ELR (cell line): ENCODE data around the gene BNC2.
A peak's percentile ranks its signal among the peaks of the same experiment; 100 is the strongest.

ENCODE experiments used
- DNase-seq: peaks from one replicate; pipeline ENCODE4 v3.0.0-alpha.2; 2015; ENCODE audit warnings: low read depth

The BNC2 gene

DNA sequence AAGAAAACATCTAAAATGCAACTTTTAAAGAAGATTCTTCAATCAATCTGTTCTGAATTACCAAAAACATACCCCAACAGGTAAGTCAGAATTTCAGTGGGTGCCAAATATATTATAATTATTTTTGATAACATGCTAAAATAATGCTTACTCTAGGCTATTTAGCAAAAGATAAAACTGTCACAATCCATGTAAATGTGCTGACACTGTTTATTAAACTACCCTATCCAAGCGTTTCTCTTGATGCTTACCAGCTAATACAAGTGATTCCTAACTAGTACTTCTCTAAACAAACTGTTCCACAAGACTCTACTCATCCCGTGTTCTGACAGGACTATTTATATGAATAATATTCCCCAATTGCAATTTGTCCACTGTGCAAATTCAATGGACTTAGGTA lies 236.7 kb downstream of the BNC2 start:
- no peak for DNase-seq

DNA sequence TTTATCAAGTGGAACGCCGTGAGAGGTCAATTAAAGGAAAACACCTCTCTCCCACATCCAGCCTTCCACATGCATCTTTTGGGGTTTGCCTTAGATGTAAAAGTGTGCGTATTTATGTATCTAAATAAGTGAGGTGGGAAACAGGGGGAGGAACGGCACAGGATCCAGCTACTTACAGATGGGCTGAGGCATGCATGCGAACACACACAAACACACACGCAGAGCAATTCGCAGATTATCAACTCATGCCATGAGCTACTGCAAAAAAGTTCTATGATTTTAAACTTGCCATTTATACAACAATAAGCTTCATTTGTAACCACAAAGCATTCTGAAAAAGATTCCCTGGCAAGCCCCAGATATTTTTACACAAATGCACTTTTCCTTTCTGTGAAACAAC lies 242.1 kb downstream of the BNC2 start:
- DNase-seq: peak; percentile 9

GRCh38 chr9:16627967-16628366 lies 242.5 kb downstream of the BNC2 start:
- peak; percentile 87 for DNase-seq

DNA sequence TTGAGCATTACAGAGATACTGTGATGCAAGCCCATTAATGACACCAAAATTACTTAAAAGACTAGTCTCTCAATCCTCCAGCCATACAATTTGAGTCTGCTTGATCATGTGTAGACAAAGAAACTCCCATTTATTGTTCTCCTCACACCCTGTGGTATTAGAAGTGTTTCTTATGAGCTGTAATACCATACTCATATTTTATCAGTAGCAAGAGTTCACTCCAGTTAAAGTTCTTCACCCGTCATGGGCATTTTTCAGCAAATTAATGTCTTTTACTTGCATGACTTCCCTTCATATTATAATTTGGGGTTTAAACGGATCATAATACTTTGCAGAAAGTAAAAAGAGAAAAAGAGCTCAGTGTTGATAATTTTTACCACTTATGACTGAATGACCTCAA lies 242.9 kb downstream of the BNC2 start:
- DNase-seq: peak; percentile 3

DNA sequence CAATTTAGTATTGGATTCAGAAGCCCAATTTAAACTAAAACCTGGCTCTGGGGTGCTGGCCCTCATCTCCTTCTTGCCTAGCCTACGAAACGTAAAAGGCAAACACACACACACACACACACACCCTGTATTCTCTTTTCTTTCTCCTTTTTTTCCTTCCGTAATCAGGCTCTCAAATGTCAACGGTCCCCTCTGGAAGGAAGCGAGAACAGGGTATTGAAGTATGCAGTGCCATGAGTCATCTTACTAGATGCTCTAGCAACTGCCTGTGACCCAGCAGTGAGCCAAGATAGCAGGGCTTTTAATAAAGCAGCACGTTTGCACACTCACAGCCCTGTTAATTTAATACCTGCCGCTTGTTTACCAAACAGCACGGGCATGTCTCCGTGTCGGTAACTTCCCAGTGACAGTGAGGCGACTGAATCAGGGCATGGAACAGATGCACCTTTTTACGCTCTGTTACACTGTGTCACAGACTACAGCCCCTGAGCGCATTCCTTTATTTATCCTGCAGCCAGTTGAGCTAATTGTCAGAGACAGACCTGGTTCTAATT lies 243.8 kb downstream of the BNC2 start:
- peak; percentile 91 for DNase-seq

GRCh38 chr9:16625811-16626210 lies 244.7 kb downstream of the BNC2 start:
- DNase-seq: peak; percentile 55

GRCh38 chr9:16625161-16625631 lies 245.3 kb downstream of the BNC2 start:
- no peak for DNase-seq

- no peak for DNase-seq
Measured at GRCh38 chr9:16624744-16625117, 245.7 kb downstream of the BNC2 start.

DNA sequence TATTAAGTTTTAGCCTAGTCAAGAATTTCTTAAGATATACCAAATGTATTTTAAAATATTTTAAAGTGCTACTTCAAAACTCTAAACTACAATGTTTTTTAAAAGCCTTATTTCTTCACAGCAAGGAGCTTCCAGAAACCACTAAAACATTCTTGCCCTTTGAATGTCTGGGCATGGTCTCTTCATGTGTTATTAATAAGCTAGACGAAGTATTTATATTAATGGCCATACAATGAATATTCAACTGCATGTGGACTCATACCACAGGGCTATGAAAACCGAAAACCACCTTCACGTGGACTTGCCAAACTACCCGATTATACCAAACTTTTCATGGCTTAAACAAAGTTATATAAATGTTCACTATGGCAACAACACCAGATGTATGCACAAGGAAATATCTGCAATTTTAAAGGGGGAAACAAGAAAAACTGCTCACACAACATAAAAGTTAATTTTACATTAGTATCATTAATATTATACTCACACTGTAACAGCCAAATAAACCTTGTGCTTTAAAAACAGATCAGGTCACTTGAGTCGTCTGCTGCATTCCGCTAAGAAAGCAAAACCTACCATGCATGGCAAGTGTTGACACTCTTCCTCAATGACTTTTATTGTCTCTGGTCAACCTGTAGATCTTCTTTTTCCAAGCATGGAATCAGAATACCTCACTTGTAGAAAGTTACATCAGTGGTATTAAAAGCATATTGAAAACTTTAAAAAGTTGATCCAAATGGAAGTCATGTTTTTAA lies 246.3 kb downstream of the BNC2 start:
- no peak for DNase-seq

DNA sequence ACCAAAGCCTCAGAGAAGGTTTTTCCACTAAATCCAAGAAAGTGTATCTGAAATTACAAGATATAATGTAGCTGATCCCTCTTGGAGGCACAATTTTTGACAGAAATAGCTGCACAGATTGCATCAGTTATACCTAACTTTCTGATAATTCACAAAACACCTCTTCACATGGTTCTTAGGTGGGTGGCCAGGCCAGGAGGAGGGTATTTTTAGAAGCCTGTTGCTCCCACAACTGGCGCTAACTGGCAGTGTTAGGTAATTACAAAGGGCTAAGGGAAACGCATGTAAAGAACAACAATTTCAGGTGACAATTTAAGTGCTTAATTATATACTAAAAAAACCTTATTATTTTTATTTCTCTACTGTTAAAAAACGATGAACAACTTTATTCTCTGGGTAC lies 247.9 kb downstream of the BNC2 start:
- DNase-seq: no peak

DNA sequence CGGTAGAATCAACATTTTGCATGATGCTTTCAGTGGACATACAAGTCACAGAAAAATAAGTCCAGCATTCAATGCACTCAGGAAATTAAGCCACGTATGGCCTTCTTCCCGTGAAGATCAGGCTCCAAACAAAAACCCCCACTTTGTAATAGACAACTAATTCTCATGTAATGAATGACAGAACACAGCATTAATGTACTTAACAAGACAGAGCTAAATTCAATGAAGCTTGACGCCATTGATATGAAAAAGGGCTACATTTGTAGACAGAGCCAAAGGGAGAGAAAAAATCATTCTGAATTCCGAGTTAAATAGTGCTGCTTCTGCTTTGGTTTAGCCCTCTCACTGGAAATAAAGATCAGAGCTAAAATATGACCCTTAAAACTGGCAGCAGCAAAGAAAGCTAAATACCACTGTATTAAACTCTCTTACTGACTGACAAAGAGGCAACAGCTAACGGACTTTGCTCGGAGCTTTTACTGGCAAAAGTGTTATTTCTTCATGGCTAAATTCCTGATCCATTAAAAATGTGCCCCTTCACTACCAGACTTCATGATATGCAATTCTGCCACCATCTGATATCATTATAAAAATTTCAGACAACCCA lies 250.5 kb downstream of the BNC2 start:
- no peak for DNase-seq

GRCh38 chr9:16619402-16619801 lies 251.1 kb downstream of the BNC2 start:
- DNase-seq: no peak

GRCh38 chr9:16618524-16618923 lies 251.9 kb downstream of the BNC2 start:
- no peak for DNase-seq

DNA sequence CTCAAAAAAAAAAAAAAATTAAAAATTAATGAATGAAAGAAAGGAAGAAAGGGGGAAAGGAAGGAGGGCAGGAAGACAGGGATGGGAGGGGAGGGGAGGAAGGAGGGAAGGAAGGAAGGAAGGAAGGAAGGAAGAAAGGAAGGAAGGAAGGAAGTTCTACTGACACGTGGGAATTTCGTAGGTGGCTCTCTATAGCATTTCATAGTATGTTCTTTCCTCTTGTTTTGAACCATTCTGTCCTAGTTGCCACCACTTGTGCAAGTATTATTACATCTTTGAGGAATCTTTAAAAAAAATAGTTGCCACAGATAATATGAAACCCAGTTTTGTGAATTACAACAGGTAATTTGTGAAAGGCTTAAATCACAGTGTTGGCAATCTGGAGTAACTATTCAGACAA lies 253.8 kb downstream of the BNC2 start:
- no peak for DNase-seq

- DNase-seq: no peak
Measured at GRCh38 chr9:16615451-16615850, 255.0 kb downstream of the BNC2 start.

DNA sequence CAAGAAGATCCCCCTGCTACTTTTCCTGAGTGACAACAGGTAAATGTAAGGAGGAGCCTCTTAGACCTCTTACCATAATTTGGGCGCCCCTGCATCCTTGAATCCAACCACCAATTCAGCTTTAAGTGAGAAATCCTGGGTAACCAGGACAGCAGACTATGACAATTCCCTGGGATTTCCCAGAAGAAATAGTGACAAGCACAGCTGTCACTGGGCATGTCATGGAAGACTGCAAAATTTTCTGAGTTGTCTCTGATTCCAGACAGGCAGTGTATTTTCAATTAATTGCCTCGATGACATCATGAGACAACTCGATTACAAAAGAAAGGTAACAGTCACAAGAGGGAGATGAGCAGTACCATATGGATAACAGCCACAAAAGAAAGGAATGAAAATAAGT lies 256.9 kb downstream of the BNC2 start:
- DNase-seq: no peak

DNA sequence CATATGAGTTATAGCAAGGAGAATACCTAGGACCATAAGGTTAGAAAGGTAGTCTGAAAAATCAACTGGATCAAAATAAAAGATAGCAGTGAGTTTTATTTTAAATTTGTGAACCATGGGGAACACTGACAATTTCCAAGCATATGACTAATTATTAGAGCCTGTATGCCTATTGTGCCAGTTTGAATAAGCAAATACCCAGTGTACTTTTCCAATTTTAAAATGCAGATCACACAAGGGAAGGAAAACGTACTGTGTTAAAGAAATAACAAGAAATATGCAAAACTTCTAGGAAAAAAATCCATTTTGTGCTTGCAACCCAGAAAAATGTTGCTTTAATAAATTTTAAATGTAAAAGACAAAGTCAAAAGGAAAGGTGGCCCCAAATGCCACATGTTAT lies 257.4 kb downstream of the BNC2 start:
- no peak for DNase-seq

DNA sequence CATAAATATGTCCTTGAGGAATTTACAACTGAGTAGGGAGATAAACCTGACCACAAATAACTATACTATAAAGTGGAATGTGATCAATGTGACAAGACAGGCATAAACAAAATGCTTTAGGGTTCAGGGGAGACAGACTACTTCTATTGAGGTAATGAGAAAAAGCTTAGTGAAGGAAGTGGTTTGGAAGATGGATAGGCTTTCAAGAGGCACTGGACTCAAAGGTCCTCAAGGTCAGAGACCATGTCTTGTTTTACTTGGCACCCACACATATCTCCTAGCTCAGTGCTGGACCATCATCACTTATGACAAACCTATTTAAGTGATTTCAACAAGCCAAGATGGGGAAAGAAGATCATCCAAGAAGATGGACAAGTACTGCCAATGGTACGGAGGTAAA lies 257.8 kb downstream of the BNC2 start:
- DNase-seq: peak; percentile 2

- no peak for DNase-seq
Measured at GRCh38 chr9:16611983-16612382, 258.5 kb downstream of the BNC2 start.

DNA sequence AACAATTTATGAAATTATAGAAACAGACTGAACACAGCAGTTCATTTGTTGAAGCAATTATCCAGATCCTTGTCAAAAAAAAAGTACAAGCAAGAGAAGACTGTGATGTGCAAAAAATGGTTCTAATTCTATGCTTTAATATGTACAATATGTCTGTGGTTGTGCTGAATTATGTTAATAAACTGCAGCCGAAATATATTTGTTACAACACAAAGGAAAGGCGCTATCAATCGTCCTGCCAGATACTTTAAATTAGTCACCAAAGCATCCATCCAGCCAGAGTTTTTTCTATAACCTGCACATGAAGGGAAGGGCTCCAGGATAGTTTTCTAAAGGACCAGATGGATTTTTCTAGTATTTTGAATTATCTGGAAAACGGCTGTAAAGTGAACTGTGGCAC lies 259.5 kb downstream of the BNC2 start:
- no peak for DNase-seq

DNA sequence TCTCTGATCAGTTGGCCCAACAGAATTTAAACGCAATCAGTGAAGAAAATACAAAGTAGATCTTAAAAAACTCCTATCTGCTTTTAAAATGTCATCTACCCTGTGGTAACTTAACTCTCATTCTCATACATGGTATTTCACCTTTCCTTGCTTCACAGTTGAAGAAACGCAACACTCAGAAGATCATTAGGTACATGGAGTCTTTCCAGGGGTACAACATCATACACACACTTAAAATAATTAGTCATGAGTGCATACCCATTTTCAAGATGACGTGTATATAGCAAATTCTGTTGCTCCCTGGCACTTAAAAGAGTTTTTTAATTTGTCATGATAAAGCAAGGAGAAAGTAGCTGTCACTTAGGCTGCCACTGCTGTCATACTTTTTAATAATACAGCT lies 259.9 kb downstream of the BNC2 start:
- no peak for DNase-seq

DNA sequence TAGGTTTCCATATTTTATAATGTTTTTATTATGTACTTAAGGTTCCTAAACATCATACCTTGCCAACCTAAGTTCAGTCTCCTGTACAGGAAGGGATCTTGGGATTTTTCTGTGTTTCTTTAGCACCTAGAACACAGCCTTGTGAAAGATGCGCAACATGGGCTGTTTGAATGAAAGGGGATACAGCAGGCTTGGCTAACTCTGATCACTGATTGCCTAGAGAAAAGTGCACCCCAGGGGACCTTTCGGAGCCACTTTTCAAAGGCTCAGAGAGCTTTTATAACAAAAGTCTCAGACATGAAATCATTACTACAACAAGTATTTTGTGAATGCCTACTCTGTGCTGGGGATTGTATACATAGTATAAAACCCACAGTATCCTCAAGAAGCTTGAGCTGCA lies 261.6 kb downstream of the BNC2 start:
- DNase-seq: no peak

DNA sequence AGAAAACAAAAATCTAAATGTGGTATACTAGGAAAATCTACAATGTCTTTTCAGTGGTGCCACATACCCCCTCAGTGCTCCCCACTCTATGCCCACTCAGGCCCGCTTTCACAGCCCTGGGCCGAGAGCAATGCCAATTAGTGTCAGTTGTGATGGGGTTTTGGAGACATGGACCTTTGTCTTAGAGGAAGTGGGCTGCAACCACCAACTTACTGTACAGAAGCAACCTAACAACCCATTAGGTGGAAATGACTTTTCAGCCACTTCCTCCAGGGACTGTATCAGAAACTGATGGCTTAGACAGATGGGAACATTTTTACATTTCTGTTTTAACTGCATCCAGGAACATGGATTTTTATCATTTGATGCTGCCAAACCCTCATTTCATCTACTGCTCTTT lies 268.0 kb downstream of the BNC2 start:
- no peak for DNase-seq

DNA sequence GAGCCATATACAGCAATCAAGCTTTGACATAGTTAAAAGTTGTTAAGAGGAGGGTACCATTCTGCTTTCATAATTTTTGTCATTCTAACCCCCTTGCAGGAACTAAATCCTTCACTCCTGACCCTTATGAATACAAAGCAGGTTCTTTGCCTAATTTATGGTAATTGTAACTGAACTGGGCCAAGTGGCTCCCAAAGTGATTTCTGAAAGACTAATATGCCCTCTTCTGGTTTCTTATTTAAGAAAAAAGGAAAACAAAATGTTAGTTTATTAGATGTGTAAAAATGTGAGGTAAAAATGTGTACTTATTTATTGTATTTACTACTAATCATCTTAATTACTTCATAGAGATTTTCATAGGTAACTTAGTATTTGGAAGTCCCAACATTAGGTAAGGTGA lies 268.5 kb downstream of the BNC2 start:
- DNase-seq: peak; percentile 3
